ENCODE results near the gene MAPKAP1. TPM values are rescaled to one million over a fixed set of nuclear protein-coding genes. Genes with fewer than 3 reads are reported as not detected.
A peak's percentile ranks its signal among the peaks of the same experiment; 100 is the strongest.

MAPKAP1 gene
- total and polyA plus RNA-seq, 2 experiments from 2014 or later: 68.4 to 98.5 TPM

DNA sequence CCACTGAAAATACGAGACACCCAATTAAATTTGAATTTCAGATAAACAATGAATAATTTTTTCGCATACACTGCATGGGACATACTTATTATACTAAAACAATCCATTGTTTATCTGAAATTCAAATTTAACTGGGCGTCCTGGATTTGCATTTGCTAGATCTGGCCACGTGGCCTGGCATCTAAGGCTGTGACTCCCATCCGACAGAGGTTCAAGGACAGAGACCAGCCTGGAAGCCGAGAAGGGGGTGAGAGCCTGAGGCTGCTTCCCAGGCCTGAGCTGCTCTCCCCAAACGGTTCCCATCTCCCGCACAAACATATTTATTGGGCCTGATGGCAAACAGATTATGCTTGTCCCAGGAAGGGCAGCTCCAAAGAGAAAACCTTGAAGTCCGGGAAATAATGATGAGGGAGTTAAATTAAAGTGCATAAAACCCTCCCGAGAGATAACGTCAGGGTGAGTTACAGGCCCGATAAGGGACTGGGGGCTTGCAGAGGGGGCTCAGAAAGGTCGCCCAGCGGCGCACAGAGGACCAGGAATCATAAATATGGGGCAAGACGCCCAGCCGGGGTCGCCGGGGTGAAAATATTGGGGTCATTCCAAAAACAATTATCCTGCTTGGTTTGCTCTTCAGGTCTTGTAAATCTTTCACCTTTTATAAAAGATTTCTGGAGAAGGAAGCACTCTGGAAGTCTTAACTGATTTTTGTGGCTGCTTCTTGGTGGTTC is 281.7 kb downstream of the MAPKAP1 start:
- Mint-ChIP-seq H3K4me3 (no peak overlapping the region), H3K4me1 (peaks cover 1% of the 10 kb centered on the region; the same call in 1 of the 3 replicates), H3K36me3 (ENCODE audit: low read depth) (no peaks in the 10 kb centered on the region), H3K27ac (no peak overlapping the region), H3K27me3 (ENCODE audit: insufficient read depth, low read depth, poor library complexity) (peaks cover 7% of the 10 kb centered on the region), H3K9me3 (no peaks in the 10 kb centered on the region)
- H3K79me2 ChIP-seq (replicated peaks; ENCODE audit: insufficient read depth): no peaks in the 10 kb centered on the region
- H3K4me1 ChIP-seq (ENCODE audit: insufficient read depth): no peaks in the 10 kb centered on the region
- no peak for DNase-seq (ENCODE audit: low spot score)
- H4K20me1 ChIP-seq (replicated peaks; ENCODE audit: insufficient read depth): no peaks in the 10 kb centered on the region
- peak overlapping the region; percentile 94 for H2AFZ ChIP-seq
- ATAC-seq: no peak
- no peaks in the 10 kb centered on the region for H3F3A ChIP-seq (replicated peaks; ENCODE audit: low read depth)
- H3K27me3 ChIP-seq (ENCODE audit: insufficient read depth): no peaks in the 10 kb centered on the region
- TF ChIP-seq EZH2 (IDR thresholded peaks at IDR 0.05; ENCODE audit: low read depth, unreplicated experiment) (no peak), ZNF114 (CRISPR knock-in tag; IDR thresholded peaks at IDR 0.05) (no peak), CTCF (conservative IDR thresholded peaks at IDR 0.05; ENCODE audit: low read depth in 2 of 2) (no peak), NANOG (IDR thresholded peaks at IDR 0.05; ENCODE audit: borderline replicate concordance) (no peak), POLR2AphosphoS5 (IDR thresholded peaks at IDR 0.05; ENCODE audit: low read depth) (no peak), REST (IDR thresholded peaks at IDR 0.05; ENCODE audit: unreplicated experiment) (no peak), ZNF331 (CRISPR knock-in tag; IDR thresholded peaks at IDR 0.05; ENCODE audit: low read depth) (no peak), STAT1 (IDR thresholded peaks at IDR 0.05; ENCODE audit: unreplicated experiment) (no peak), JUNB (IDR thresholded peaks at IDR 0.05; ENCODE audit: unreplicated experiment) (no peak), CREB1 (CRISPR knock-in tag; IDR thresholded peaks at IDR 0.05; ENCODE audit: low read depth) (no peak)
- TF ChIP-seq, protein P1, sequence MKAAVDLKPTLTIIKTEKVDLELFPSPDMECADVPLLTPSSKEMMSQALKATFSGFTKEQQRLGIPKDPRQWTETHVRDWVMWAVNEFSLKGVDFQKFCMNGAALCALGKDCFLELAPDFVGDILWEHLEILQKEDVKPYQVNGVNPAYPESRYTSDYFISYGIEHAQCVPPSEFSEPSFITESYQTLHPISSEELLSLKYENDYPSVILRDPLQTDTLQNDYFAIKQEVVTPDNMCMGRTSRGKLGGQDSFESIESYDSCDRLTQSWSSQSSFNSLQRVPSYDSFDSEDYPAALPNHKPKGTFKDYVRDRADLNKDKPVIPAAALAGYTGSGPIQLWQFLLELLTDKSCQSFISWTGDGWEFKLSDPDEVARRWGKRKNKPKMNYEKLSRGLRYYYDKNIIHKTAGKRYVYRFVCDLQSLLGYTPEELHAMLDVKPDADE (IDR thresholded peaks at IDR 0.05): no peak
- TF ChIP-seq, protein P2, sequence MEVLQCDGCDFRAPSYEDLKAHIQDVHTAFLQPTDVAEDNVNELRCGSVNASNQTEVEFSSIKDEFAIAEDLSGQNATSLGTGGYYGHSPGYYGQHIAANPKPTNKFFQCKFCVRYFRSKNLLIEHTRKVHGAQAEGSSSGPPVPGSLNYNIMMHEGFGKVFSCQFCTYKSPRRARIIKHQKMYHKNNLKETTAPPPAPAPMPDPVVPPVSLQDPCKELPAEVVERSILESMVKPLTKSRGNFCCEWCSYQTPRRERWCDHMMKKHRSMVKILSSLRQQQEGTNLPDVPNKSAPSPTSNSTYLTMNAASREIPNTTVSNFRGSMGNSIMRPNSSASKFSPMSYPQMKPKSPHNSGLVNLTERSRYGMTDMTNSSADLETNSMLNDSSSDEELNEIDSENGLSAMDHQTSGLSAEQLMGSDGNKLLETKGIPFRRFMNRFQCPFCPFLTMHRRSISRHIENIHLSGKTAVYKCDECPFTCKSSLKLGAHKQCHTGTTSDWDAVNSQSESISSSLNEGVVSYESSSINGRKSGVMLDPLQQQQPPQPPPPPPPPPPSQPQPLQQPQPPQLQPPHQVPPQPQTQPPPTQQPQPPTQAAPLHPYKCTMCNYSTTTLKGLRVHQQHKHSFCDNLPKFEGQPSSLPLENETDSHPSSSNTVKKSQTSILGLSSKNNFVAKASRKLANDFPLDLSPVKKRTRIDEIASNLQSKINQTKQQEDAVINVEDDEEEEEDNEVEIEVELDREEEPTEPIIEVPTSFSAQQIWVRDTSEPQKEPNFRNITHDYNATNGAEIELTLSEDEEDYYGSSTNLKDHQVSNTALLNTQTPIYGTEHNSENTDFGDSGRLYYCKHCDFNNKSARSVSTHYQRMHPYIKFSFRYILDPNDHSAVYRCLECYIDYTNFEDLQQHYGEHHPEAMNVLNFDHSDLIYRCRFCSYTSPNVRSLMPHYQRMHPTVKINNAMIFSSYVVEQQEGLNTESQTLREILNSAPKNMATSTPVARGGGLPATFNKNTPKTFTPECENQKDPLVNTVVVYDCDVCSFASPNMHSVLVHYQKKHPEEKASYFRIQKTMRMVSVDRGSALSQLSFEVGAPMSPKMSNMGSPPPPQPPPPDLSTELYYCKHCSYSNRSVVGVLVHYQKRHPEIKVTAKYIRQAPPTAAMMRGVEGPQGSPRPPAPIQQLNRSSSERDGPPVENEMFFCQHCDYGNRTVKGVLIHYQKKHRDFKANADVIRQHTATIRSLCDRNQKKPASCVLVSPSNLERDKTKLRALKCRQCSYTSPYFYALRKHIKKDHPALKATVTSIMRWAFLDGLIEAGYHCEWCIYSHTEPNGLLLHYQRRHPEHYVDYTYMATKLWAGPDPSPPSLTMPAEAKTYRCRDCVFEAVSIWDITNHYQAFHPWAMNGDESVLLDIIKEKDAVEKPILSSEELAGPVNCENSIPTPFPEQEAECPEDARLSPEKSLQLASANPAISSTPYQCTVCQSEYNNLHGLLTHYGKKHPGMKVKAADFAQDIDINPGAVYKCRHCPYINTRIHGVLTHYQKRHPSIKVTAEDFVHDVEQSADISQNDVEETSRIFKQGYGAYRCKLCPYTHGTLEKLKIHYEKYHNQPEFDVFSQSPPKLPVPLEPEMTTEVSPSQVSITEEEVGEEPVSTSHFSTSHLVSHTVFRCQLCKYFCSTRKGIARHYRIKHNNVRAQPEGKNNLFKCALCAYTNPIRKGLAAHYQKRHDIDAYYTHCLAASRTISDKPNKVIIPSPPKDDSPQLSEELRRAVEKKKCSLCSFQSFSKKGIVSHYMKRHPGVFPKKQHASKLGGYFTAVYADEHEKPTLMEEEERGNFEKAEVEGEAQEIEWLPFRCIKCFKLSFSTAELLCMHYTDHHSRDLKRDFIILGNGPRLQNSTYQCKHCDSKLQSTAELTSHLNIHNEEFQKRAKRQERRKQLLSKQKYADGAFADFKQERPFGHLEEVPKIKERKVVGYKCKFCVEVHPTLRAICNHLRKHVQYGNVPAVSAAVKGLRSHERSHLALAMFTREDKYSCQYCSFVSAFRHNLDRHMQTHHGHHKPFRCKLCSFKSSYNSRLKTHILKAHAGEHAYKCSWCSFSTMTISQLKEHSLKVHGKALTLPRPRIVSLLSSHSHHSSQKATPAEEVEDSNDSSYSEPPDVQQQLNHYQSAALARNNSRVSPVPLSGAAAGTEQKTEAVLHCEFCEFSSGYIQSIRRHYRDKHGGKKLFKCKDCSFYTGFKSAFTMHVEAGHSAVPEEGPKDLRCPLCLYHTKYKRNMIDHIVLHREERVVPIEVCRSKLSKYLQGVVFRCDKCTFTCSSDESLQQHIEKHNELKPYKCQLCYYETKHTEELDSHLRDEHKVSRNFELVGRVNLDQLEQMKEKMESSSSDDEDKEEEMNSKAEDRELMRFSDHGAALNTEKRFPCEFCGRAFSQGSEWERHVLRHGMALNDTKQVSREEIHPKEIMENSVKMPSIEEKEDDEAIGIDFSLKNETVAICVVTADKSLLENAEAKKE (CRISPR knock-in tag; IDR thresholded peaks at IDR 0.05): no peak
- H3K27ac ChIP-seq (ENCODE audit: low read depth): no peak overlapping the region
- no peaks in the 10 kb centered on the region for H3K9me2 ChIP-seq (ENCODE audit: insufficient read depth)
- no peak overlapping the region for H3K4me2 ChIP-seq
- no peak overlapping the region for H3K4me3 ChIP-seq
- H3K36me3 ChIP-seq (ENCODE audit: insufficient read depth): no peaks in the 10 kb centered on the region

Data from GM23338 (cell line).